Measurements from ENCODE around the gene MED17. TPM values are rescaled to one million over a fixed set of nuclear protein-coding genes. Genes with fewer than 3 reads are reported as not detected.
A peak's percentile ranks its signal among the peaks of the same experiment; 100 is the strongest.

The MED17 gene
- total RNA-seq, 2 donors from 2014 or later: 58.5 to 61.8 TPM

DNA sequence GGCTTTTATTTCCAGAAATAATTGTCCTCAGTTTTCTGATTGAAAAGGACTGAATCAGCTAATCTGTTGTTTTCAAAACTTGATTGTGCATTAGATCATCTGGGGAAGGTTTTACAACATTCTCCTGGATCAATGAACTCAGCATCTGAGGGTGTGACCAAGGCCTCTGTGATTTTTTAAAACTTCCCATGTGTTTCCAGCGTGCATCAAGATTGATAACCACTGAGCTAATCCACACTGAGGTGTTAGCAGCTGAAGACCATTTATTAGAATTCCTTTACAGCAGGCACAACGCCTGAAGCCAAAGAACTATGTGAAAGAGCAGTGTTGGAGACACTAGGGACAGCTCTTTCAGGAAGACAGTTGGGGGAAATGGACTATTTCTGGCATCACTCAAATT lies 56.1 kb downstream of the MED17 start:
- no peaks in the 10 kb centered on the region for H3K9me3 ChIP-seq (ENCODE audit: control insufficient read depth, low read length, poor library complexity, severe bottlenecking)
- H3K36me3 Mint-ChIP-seq (ENCODE audit: low read depth): no peaks in the 10 kb centered on the region
- H3K27ac Mint-ChIP-seq: no peak overlapping the region
- peaks cover 4% of the 10 kb centered on the region for H3K4me1 Mint-ChIP-seq
- no peak for DNase-seq
- ATAC-seq: no peak
- H3K27me3 Mint-ChIP-seq: peaks cover 6% of the 10 kb centered on the region
- no peak overlapping the region for H3K4me3 Mint-ChIP-seq

DNA sequence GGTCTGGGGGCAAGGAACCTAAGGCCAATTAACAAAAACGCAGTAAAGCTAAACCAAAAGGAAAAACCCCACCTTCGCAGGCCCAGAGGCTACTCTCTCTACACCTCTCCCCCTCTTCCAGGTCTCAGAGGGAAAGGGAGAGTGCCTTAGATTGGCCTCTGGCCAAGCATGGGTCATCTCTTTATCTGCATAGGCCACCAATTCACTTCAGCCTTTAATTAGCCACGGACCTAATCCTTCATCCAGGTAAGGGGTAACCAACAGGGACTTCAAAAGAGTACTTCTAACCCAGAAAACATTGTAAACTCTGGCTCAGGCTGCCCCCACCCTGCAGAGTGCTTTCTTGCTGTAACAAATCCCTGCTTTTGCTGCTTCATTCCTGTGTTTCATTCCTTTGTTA lies 56.9 kb downstream of the MED17 start:
- Mint-ChIP-seq H3K4me3 (no peak overlapping the region), H3K36me3 (ENCODE audit: low read depth) (no peaks in the 10 kb centered on the region), H3K27me3 (peaks cover 6% of the 10 kb centered on the region), H3K27ac (no peak overlapping the region), H3K4me1 (peaks cover 4% of the 10 kb centered on the region)
- no peak for ATAC-seq
- DNase-seq: no peak
- H3K9me3 ChIP-seq (ENCODE audit: control insufficient read depth, low read length, poor library complexity, severe bottlenecking): no peaks in the 10 kb centered on the region

DNA sequence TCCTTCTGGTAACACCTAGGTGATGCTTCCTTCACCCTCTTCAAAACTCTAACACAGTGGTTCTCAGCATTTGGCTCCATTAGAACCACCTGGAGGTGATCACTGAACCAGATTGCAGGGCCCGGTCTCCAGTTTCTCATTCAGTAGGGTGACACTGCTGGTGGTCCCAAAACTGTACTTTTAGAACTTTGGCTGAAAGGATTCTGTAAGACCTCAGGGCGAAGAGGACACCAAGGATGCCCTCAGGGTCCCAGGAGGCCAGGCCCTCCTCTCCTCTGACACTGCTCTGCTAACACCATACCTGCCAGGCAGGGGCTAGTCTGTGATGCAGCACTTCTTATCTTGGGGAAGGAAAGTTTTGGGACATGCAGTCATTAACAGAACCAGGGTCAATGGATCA lies 57.4 kb downstream of the MED17 start:
- ATAC-seq (no peak), DNase-seq (no peak)
- Mint-ChIP-seq H3K4me1 (peaks cover 4% of the 10 kb centered on the region), H3K36me3 (ENCODE audit: low read depth) (no peaks in the 10 kb centered on the region), H3K4me3 (no peak overlapping the region), H3K27ac (no peak overlapping the region), H3K27me3 (peaks cover 6% of the 10 kb centered on the region)
- H3K9me3 ChIP-seq (ENCODE audit: control insufficient read depth, low read length, poor library complexity, severe bottlenecking): no peaks in the 10 kb centered on the region

DNA sequence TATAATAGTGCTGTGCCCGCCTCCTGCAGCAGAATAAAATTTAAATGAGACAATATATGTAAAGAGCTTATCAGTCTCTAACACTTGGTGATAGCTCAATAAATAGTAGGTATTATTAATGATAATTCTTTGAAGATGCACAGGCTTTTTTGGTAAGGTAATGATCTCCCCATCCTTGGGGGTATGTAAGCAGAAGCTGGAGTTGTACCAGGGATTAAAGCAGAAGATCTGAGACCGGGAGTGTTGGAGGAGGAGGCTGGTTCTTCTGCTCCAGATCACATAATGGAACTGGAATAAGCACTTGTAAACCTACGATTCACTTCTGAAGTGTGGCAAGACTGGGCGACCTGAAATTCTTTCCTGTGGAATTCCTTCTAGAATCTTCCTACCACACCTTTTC lies 58.0 kb downstream of the MED17 start:
- no peaks in the 10 kb centered on the region for H3K9me3 ChIP-seq (ENCODE audit: control insufficient read depth, low read length, poor library complexity, severe bottlenecking)
- DNase-seq (no peak), ATAC-seq (no peak)
- peaks cover 4% of the 10 kb centered on the region for H3K4me1 Mint-ChIP-seq
- H3K36me3 Mint-ChIP-seq (ENCODE audit: low read depth): no peaks in the 10 kb centered on the region
- no peak overlapping the region for H3K27ac Mint-ChIP-seq
- H3K27me3 Mint-ChIP-seq: peaks cover 6% of the 10 kb centered on the region
- no peak overlapping the region for H3K4me3 Mint-ChIP-seq

DNA sequence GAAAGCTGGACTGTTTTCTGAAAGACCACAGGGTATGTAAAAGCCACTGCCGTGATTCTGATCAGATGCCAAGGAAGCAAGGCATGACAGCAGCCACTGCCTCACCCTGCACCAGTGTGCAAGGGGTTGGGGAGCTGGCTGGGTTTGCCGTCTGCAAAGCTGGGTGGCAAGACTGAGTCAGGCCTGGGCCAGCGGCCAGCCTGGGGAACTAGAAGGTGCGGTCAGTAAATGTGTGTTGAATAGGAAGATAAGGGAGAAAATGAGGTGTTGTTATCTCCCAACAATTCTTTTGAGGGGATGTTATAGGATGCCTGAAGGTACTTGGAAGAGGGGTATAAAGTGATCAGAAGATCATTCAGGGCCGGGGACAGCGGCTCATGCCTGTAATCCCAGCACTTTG lies 58.4 kb downstream of the MED17 start:
- Mint-ChIP-seq H3K4me3 (no peak overlapping the region), H3K27ac (no peak overlapping the region), H3K4me1 (peaks cover 4% of the 10 kb centered on the region), H3K36me3 (ENCODE audit: low read depth) (no peaks in the 10 kb centered on the region), H3K27me3 (peaks cover 10% of the 10 kb centered on the region)
- no peaks in the 10 kb centered on the region for H3K9me3 ChIP-seq (ENCODE audit: control insufficient read depth, low read length, poor library complexity, severe bottlenecking)
- ATAC-seq (no peak), DNase-seq (no peak)

DNA sequence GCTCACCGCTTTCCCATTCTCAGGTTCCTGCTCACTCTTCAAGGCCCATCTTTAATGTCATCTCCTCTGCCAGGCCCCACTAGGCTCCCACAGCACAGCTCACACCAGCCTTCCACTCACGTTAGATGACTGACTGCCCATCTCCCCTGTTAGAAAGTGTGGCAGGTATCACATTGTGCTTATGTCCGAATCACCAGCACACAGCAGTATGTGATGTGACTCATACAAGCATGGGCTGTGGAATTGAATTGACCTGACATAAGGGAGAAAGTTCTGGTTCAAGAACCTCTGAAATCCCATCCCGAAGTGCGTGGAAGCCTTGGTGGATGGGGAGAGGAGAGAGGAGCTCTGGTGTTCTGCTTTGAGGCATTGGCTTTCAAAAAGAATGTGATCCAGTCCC lies 59.8 kb downstream of the MED17 start:
- Mint-ChIP-seq H3K27me3 (peaks cover 18% of the 10 kb centered on the region), H3K27ac (no peak overlapping the region), H3K4me3 (no peak overlapping the region), H3K4me1 (peaks cover 4% of the 10 kb centered on the region), H3K36me3 (ENCODE audit: low read depth) (no peaks in the 10 kb centered on the region)
- DNase-seq: no peak
- no peaks in the 10 kb centered on the region for H3K9me3 ChIP-seq (ENCODE audit: control insufficient read depth, low read length, poor library complexity, severe bottlenecking)
- no peak for ATAC-seq

DNA sequence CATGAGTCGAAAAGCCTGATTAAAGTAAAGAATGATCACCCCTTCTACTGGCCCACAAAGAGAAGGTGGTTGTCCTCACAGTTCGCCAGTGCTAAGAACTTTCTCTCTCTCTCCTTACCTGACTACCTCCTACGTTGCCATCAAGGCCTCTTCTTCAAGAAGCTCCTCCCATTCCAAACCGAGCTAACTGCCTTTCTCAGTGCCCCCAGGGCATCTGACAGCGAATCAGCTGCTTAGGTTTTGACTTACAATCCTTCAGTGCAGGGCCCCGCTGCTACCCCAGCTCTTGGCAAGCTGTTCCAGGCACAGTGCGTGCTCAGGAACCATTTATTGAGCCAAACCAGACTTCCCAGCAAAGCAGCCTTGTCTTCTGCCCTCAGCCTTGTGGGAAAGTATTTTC lies 60.5 kb downstream of the MED17 start:
- Mint-ChIP-seq H3K27me3 (peaks cover 25% of the 10 kb centered on the region), H3K4me1 (peaks cover 6% of the 10 kb centered on the region), H3K27ac (no peak overlapping the region), H3K4me3 (no peak overlapping the region), H3K36me3 (ENCODE audit: low read depth) (peaks cover 2% of the 10 kb centered on the region)
- DNase-seq (no peak), ATAC-seq (no peak)
- no peaks in the 10 kb centered on the region for H3K9me3 ChIP-seq (ENCODE audit: control insufficient read depth, low read length, poor library complexity, severe bottlenecking)

DNA sequence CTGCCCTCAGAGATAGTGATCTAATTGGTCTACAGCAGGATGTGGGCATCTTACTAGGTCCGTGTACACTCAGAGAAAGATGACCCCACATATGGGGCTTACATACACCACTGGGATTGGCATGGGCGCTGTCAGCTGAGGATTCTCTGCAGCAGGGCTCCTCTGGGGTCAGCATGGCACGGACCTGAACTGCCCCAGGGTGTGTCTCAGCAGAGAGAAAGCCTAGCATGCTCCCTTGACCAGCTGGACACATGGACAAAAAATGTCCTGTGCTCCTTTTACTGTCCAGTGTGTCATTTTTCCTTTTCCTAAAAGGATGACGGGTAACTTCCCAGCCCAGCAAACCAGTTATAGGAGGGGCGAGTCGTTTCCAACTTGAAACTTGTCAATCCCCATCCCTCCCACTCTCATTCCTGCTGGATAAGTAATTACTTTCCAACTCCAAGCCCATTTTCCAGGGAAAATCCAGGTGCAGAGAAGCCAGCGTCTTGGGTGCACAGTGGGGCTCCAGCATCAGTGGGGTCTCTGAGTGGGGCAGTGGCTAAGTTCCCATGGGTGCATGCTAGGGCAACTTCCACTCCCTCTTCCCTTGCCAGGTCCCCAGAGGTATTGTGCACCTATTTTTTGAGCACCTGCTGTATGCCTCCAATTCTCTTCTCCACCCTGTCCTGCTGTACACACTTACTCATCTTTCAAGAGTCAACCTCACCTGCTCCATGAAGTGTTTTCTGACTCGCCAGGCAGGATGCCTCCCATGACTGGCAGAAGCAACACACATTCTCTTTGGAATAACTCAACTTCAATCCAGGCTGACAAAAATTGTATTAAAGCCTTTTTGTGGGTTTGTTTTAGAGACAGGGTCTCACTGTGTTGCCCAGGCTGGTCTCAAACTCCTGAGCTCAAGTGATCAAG lies 61.4 kb downstream of the MED17 start:
- peaks cover 28% of the 10 kb centered on the region for H3K27me3 Mint-ChIP-seq

DNA sequence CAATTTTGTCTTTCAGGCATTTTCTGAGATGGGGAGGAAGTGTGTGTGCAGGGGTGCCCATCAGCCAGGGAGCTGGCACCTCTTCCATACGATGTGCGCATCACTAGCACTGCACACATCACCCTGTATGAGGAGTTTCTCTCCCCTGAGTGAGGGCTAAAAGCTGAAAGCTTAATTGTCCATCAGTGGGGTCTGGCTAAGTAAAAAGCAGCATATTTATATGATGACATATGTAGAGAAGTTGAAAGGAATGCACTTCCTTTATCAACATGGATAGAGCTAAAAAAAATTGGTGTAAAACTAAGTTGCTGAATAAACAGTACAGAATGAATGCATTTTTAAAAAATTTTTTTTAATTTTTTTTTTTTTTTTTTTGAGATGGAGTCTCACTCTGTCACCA lies 62.3 kb downstream of the MED17 start:
- H3K4me3 Mint-ChIP-seq: no peak overlapping the region
- DNase-seq: no peak
- H3K27ac Mint-ChIP-seq: no peak overlapping the region
- peaks cover 37% of the 10 kb centered on the region for H3K27me3 Mint-ChIP-seq
- H3K9me3 ChIP-seq (ENCODE audit: control insufficient read depth, low read length, poor library complexity, severe bottlenecking): no peaks in the 10 kb centered on the region
- ATAC-seq: no peak
- peaks cover 7% of the 10 kb centered on the region for H3K4me1 Mint-ChIP-seq
- peaks cover 4% of the 10 kb centered on the region for H3K36me3 Mint-ChIP-seq (ENCODE audit: low read depth)

More for the DNA sequence above, 61.4 kb downstream of the MED17 start:
- H3K4me3 Mint-ChIP-seq: no peak overlapping the region
- H3K9me3 ChIP-seq (ENCODE audit: control insufficient read depth, low read length, poor library complexity, severe bottlenecking): no peaks in the 10 kb centered on the region
- peaks cover 4% of the 10 kb centered on the region for H3K36me3 Mint-ChIP-seq (ENCODE audit: low read depth)
- no peak for DNase-seq
- peaks cover 7% of the 10 kb centered on the region for H3K4me1 Mint-ChIP-seq
- no peak overlapping the region for H3K27ac Mint-ChIP-seq
- no peak for ATAC-seq

DNA sequence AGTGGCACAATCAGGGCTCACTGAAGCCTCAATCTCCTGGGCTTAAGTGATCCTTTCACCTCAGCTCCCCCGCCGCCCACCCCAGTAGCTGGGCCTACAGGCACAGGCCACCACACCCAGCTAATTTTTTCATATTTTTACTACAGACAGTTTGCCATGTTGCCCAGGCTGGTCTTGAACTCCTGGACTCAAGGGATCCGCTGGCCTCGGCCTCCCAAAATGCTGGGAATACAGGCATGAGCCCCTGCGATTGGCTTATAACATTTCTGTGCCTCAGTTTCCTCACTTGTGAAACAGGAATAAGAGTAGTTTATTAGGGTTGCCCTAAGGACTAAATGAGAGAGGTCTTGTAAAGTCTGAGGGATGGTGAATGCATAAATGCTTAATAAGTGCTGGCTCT lies 65.1 kb downstream of the MED17 start:
- peaks cover 53% of the 10 kb centered on the region for H3K27me3 Mint-ChIP-seq
- no peaks in the 10 kb centered on the region for H3K9me3 ChIP-seq (ENCODE audit: control insufficient read depth, low read length, poor library complexity, severe bottlenecking)
- H3K27ac Mint-ChIP-seq: no peak overlapping the region
- peaks cover 4% of the 10 kb centered on the region for H3K36me3 Mint-ChIP-seq (ENCODE audit: low read depth)
- H3K4me1 Mint-ChIP-seq: peaks cover 5% of the 10 kb centered on the region
- DNase-seq: no peak
- ATAC-seq: no peak
- peak overlapping the region; percentile 62 for H3K4me3 Mint-ChIP-seq

DNA sequence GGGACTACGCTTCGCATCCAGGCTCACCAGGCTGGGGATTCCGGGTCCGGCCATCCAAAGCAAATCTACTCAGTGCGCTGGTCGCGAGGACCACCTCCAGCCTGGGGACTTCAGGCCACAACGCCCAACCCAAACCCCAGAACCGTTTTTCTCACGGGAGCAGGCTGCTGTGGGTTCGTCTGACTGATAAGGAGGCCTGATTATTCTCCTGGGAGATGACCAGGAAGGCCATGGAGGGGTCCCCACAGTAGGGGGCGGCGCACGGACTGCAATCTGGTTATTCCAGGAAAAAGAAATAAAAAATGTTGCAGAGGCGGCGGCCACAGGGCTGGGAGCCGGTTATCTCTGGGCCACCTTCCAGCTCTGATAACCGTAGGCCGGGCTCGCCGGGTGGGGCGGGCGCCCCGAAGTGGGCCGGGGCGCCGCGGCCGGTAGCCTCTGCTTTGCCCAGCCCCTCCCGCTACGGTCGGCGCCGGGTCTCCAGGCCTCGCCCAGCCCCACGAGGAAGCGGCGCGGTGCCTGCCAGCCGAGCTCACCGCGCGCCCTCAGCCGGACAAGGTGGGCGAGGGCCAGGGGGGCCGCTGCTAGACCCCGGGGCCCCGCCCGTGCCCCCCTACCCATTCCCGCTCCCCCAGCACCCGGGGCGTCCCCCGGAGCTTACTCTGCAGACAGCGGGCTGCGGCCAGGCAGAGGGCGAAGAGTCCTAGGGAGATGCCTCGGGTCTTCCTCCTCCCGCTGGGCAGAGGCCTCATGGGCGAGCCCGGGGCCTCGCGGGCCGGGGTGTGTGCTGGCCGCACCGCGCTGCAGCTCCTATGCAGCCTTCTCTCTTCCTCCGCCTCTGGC lies 65.9 kb downstream of the MED17 start:
- H3K4me3 Mint-ChIP-seq: peak overlapping the region; percentile 62
- H3K27ac Mint-ChIP-seq: no peak overlapping the region
- H3K27me3 Mint-ChIP-seq: peaks cover 49% of the 10 kb centered on the region
- no peaks in the 10 kb centered on the region for H3K9me3 ChIP-seq (ENCODE audit: control insufficient read depth, low read length, poor library complexity, severe bottlenecking)
- no peak for DNase-seq
- peaks cover 5% of the 10 kb centered on the region for H3K4me1 Mint-ChIP-seq
- ATAC-seq: no peak
- peaks cover 4% of the 10 kb centered on the region for H3K36me3 Mint-ChIP-seq (ENCODE audit: low read depth)

DNA sequence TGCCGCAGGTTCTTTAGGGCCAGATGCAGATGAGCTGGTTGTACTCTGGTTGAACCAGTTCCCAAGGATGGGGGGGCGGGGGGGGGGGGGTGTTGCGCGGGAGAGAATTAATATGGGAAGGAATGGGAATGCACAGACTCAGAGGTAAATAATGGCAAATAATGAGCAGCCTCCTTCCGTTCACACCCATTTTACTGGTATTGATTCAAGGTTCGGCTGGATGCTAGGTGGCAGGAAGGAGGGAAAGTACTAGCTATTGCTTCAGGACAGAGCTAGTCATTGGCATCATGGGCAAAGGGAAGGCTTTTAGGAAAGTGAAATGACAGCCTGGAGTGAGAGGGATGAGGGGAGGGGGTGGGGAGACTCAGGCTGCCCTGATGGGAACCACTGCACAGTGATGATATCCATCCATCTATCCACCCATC lies 66.5 kb downstream of the MED17 start, which contains the start of gene VSTM5:
TSS of gene VSTM5 (minus strand) at position 25 of the 425 bp plus-strand sequence. CDS start 116 bp downstream, outside the sequence.
- H3K36me3 Mint-ChIP-seq (ENCODE audit: low read depth): peaks cover 4% of the 10 kb centered on the region
- H3K9me3 ChIP-seq (ENCODE audit: control insufficient read depth, low read length, poor library complexity, severe bottlenecking): no peaks in the 10 kb centered on the region
- no peak within 1 kb of the TSS for H3K27ac Mint-ChIP-seq
- peak within 1 kb of the TSS; percentile 62 for H3K4me3 Mint-ChIP-seq
- peaks cover 5% of the 10 kb centered on the region for H3K4me1 Mint-ChIP-seq
- DNase-seq: no peak
- no peak for ATAC-seq
- H3K27me3 Mint-ChIP-seq: peaks cover 52% of the 10 kb centered on the region

DNA sequence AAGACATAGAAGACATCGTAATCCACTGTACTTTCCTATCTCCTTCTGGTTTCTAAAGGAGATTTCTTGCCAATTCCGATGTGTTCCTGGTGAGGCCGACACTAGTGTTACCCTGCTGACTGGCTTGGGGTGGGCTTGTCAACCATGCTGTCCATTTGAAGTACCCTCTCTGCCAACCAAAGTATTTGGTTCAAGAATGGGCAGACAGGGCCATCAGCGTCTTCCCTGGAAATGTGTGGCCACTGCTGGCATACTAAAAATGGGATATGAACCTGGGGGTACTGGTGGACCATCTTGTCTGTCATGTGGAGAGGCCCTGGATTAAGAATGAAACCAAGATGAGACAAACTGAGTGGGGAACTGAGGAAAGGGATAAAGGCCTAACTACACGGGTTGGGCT lies 68.2 kb downstream of the MED17 start:
- Mint-ChIP-seq H3K4me3 (no peak overlapping the region), H3K27ac (no peak overlapping the region), H3K36me3 (ENCODE audit: low read depth) (peaks cover 4% of the 10 kb centered on the region), H3K4me1 (peaks cover 5% of the 10 kb centered on the region), H3K27me3 (peaks cover 50% of the 10 kb centered on the region)
- no peaks in the 10 kb centered on the region for H3K9me3 ChIP-seq (ENCODE audit: control insufficient read depth, low read length, poor library complexity, severe bottlenecking)
- no peak for DNase-seq
- no peak for ATAC-seq
